NCI-H748 (cell line): ENCODE results near the gene PRDX5.

Experiments
- DNase-seq: peaks from one replicate; lab custom pipeline; 2025; ENCODE audit not compliant: unreplicated experiment; lab: John Stamatoyannopoulos, UW

PRDX5 gene

DNA sequence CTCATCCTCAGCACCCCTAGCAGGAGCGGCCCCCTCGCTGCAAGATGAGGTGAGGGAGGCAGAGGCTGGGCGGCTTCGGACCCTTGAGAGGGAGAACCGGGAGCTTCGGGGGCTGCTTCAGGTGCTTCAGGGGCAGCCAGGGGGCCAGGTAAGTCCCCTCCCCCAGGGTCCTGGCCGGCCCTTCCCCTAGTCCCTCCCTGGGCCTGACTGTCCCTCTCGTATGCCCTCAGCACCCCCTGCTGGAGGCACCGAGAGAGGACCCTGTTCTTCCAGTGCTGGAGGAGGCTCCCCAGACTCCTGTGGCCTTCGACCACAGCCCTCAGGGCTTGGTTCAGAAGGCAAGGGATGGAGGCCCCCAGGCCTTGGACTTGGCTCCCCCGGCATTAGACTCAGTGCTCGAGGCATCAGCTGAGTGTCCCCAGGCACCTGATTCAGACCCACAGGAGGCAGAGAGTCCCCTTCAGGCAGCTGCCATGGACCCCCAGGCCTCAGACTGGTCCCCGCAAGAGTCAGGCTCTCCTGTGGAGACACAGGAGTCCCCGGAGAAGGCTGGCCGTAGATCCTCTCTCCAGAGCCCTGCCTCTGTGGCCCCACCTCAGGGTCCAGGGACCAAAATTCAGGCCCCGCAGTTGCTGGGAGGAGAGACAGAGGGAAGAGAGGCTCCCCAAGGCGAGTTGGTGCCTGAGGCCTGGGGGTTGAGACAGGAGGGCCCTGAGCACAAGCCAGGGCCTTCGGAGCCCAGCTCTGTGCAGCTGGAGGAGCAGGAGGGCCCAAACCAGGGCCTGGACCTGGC is 26.0 kb downstream of the PRDX5 start:
- peak; percentile 25 for DNase-seq

DNA sequence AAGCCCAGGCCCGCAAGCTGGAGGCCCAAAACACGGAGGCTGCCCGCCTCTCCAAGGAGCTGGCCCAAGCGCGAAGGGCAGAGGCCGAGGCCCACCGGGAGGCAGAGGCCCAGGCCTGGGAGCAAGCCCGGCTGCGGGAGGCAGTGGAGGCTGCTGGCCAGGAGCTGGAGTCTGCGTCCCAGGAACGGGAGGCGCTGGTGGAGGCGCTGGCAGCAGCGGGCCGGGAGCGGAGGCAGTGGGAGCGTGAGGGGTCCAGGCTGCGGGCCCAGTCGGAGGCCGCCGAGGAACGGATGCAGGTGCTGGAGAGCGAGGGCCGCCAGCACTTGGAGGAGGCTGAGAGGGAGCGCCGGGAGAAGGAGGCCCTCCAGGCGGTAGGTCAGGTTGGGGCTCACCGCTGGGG is 26.9 kb downstream of the PRDX5 start:
- no peak for DNase-seq

DNA sequence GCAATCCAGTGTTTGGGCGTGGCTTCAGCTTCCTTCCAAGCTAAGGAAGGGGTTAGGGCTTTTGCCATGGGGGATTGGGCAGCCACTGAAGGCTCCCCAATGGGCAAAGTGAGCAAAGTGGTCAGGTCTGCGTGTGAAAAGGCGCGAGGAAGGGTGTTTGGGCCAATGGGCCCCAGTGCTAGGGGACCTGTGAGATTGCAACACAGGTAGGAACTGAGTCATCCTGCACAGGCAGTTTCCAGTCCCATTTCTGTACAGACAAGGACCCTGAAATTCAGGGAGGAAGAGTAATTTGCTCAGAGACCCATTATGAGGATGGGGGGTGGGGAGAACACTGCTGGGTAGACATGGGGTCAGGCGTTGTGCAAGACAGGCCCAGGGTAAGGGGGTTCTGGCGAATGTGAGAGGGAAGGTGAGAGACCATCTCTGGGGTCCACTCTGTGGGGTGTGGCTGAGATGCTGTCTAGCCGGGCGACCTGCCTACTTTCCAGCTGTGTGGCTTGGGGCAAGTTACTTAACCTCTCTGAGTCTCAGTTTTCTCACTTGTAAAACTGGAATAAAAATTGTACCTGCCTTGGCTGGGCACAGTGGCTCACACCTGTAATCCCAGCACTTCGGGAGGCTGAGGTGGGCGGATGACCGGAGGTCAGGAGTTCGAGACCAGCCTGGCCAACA is 29.4 kb downstream of the PRDX5 start:
- DNase-seq, result no peak

DNA sequence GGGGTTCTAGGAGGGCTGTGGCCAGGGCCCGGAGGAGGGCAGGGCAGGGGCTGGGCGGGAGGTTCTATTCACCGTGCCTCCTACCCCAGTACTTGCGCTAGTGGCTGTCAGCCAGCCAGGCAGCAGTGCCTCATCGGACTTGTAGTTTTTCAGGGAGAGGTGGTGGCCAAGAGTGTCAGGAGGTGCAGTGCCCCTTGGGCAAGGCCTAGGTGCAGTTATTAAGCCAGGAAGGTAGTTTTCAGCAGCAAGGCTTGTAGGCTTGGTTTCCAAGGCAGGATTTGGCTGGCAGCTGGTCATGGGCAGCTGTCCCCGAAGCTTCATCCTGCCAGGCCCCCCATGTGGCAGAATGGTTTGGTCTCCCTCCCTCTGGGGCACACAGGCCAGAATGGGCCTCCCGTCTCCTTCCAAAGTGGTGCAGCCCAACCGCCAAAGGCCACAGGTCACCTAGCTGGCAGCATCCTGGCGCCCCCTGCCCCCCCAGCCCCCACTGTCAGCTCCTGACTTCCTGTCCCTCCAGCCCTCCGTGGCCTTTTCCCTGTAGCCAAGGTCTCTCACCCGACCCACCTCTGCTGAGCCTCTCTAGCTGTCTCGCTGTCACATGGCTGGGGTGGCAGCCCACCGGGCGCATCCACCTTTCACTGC is 30.6 kb downstream of the PRDX5 start:
- no peak for DNase-seq

DNA sequence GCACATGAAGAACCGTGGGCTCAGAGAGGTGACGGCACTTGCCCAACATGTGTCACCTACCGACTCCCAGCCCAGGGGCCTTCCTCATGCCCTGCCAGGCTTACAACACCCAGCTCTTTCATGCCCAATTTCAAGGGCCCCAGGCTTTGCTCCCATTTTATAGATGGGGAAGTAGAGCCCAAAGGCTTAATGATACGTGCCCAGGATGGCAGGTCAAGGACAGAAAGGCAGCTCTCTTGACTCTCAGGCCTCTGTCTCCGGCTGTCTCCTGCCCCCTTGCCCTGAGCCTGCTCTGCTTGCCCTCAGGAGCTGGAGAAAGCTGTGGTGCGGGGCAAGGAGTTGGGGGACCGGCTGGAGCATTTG is 31.1 kb downstream of the PRDX5 start:
- DNase-seq, result no peak

DNA sequence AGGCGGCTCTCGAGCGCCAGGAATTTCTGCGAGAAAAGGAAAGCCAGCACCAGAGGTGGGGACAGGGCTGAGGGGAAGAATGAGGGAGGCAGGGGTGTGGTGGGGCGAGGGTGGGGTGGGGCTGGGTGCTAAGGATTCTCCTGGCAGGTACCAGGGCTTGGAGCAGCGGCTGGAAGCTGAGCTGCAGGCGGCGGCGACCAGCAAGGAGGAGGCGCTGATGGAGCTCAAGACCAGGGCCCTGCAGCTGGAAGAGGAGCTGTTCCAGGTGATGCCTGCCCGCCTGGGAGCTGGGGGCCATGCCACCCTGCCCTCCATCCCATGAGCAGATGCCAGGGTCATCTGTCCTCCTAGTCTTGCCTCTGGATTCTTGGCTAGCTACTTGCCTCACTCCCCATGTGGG is 31.5 kb downstream of the PRDX5 start:
- DNase-seq, result no peak

DNA sequence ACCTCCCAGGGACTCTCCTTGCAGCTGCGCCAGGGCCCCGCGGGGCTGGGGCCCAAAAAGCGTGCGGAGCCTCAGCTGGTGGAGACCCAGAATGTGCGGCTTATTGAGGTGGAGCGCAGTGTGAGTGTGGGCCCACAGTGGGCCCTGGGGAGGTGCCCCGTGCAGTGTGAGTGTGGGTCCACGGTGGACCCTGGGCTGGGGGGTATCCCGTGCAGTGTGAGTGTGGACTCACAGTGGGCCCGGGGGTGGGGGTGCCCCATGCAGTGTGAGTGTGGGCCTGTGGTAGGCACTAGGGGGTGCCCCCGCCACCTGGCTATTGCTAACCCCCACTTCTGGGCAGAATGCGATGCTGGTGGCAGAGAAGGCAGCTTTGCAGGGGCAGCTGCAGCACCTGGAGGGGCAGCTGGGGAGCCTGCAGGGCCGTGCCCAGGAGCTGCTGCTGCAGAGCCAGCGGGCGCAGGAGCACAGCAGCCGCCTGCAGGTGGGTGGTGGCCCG is 33.3 kb downstream of the PRDX5 start:
- no peak for DNase-seq

DNA sequence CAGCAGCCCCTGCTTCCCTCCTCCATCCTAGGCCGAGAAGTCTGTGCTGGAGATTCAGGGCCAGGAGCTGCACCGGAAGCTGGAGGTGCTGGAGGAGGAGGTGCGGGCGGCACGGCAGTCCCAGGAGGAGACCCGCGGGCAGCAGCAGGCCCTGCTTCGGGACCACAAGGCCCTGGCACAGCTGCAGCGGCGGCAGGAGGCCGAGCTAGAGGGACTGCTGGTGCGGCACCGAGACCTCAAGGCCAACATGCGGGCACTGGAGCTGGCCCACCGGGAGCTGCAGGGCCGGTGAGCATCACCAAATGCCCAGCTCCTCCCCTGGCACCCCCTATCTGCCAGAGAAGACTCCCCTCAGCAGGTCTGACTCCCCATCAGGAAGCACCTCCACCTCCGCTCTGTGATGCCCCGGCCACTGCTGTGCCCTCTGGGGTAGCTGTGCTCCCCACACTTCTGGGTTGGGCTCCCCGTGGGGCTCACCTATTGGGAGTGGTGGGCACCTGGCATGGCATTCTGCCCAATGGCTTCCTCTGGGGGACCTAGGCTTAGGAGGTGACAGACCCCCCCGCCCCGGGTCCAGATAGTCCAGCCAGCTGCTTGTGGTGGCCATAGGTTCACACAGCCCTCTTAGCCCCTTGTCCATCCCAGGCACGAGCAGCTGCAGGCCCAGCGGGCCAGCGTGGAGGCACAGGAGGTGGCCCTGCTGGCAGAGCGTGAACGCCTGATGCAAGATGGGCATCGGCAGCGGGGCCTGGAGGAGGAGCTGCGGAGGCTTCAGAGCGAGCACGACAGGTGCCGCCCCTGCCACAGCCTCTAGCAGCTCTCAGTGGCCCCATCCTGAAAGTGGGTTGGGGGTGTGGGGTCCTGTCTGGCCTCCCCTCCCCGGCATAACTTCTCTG is 34.4 kb downstream of the PRDX5 start:
- peak; percentile 34 for DNase-seq

DNA sequence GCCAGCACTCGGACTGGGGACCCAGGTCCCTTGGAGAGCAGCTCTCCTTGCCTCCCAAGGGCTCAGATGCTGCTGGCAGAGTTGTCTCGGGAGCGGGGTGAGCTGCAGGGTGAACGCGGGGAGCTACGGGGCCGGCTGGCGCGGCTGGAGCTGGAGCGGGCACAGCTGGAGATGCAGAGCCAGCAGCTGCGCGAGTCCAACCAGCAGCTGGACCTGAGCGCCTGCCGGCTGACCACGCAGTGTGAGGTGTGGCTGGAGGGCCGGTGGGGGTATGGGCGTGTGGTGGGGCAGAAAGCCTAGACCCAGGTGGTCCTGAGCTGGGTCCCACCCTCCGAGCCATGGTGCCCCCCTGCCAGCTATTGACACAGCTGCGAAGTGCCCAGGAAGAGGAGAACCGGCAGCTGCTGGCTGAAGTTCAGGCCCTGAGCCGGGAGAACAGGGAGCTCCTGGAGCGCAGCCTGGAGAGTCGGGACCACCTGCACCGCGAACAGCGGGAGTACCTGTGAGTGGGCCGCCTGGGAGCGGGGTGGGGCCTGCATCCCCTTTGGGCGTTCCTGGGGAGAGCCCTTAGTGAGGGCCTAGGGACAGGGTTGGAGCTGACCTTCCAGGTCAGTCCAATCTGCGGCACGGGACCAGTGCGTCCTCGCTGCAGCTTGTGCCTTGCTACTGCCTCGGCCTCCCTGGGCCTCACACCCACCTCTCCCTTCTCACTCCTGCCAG is 35.2 kb downstream of the PRDX5 start:
- DNase-seq, result peak; percentile 34

DNA sequence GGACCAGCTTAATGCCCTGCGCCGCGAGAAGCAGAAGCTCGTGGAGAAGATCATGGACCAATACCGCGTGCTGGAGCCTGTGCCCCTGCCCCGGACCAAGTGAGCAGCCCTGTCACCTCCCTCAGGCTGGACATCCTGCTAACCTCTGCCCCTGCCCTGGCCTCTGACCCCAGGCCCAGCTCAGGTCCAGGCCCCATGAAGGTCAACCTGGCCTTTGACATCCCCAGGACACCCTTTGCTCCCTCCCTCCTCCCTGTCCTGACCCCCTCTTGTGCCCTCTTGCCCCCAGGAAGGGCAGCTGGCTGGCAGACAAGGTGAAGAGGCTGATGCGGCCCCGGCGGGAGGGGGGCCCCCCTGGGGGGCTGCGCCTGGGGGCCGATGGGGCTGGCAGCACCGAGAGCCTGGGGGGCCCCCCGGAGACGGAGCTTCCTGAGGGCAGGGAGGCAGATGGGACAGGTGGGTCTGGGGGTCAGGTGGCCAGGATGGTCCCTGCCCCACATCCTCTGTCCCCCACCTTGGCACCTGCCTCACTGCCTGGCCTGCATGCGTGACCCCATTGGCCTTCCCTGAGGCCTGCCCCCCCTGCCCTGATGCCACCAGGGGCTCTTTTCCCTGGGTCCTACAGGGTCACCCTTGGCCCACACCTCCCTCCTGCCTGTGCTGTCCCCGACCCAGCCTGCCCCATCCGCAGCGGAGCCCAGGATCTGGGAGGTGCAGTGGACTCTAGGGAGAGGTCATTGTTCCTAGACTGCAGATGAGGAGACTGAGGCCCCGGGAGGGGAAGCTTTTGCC is 36.0 kb downstream of the PRDX5 start:
- DNase-seq, result no peak

DNA sequence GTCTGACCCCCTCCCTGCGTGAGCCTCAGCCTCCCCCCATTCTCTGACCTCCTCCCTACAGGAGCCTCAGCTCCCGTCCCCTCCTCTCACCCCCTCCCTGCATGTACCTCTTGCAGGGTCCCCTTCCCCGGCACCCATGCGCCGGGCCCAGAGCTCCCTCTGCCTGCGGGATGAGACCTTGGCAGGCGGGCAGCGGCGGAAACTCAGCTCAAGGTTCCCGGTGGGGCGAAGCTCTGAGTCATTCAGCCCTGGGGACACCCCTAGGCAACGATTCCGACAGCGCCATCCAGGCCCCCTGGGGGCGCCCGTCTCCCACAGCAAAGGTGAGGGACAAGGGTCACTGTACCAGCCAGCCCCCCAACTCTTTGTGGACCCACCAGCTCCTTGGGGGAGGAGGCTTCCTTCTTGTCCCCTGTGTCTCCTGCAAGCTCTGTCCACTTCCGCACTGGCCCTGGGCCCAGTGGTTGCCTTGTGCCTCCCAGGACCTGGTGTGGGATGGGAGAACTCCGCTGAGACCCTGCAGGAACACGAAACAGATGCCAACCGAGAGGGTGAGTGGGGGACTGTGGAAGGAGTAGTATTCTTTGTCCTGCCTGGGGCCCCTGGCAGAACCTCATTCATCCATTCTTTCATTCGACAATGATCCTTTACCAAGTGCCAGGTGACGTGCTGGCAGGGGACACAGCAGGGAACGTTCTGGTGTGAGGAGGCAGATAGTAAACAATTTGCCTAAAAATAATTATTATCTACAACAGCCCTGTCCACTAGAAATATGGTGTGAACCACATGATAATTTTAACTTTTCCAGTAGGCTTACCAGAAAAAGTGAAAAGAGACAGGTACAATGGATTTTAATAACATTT is 37.4 kb downstream of the PRDX5 start:
- peak; percentile 65 for DNase-seq

DNA sequence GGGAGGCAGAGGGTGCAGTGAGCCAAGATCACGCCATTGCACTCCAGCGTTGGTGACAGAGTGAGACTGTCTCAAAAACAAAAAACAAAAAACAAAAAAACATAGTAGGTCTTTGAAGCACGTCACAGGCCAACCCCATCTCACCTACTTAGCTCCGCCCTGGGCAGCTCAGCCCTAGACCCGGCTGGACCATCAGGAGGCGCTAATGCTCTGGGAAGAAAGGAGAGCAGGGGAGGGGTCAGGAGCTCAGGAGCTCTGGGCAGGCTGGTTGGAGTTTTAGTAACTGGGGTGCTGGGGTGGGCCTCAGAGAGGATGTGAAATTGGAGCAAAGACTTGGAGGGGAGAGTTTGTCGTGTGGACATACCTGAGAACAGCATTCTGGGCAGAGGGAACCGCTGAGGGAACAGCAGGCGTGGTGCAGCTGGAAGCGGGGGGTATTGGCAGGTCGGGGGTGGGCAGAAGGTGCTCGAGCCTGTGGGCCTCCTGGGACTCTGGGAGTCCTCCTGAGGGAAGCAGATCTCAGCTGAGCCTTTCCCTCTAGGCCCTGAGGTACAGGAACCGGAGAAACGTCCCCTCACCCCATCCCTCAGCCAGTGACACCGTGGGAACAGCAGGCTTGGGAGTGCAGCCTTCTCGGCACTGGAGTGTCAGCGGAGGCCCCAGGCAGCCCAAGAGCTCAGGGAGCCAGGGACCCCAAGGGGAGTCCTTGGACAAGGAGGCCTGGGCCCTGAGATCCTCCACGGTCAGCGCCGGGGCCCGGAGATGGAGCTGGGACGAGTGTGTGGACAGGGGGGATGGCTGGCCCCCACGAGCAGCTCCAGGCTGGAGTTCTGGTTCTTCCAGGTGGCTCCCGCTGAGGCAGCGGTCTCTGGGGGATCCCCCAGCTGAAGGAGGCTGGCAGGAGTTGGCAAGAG is 38.8 kb downstream of the PRDX5 start:
- peak; percentile 57 for DNase-seq

DNA sequence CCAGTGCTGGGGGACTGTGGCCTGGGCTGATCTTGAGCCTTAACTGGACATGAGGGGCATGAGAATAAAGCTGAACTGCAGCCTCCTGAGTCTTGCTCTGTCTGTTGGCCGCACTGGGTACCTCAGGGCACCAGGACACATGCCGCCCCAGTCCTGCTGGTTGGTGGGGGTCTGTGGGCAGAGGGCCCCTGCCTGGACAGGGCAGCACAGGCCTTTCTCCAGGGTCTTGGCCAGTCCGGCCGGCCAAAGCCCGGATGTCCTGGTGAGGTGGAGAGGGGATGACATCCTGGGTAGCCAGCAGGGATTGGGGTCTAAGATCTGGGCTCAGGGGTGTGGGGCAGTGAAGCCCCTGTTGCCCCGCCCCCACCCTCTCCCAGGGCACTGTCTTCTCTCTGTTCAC is 39.5 kb downstream of the PRDX5 start:
- DNase-seq, result no peak

DNA sequence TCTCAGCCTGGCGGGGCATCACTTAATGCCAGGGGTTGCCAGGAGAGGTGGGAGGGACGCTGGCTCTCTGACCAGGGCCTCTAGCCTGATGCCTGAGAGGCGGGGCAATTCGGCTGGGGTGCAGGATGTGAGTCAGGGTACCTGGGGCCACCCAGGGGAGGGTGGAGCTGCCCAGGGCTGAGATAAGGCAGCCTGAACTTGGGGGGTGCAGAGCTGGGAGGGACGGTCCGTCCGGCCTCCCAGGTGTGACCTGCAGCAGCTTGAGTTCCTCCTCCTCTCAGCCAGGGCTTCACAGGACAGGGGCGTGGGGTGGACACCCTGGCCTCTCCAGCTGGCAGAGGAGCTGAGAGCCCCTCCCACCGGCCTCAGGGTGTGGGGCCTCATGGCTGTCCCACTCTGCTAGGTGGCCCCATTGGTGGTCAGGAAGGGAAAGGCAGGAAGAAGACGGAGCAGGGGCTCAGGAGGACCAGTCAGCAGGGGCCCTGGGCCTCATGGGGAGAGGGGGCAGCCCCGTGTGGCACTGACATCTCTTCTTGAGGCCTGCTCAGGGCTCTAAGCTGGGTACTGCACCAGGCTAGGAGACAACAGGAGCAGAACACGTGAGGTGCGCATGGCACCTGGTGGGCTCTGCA is 40.1 kb downstream of the PRDX5 start:
- DNase-seq, result no peak

DNA sequence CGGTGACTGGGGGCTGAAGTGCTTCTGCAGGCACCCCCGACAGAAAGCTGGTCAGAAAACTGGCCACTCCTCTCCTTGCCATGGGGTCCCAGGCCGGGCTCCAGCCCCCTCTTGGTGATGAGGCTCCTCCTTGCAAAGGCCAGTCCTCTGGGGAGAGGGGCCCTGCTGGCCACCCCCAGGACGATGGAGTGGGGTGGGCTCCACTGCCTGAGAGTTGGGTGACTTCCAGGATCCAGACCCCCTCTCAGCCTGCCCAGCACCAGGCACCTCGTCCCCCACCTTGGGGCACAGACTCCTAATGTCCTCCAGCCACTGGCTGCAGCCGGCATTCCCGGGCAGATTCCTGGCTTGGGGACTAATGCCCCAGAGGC is 40.6 kb downstream of the PRDX5 start:
- no peak for DNase-seq

DNA sequence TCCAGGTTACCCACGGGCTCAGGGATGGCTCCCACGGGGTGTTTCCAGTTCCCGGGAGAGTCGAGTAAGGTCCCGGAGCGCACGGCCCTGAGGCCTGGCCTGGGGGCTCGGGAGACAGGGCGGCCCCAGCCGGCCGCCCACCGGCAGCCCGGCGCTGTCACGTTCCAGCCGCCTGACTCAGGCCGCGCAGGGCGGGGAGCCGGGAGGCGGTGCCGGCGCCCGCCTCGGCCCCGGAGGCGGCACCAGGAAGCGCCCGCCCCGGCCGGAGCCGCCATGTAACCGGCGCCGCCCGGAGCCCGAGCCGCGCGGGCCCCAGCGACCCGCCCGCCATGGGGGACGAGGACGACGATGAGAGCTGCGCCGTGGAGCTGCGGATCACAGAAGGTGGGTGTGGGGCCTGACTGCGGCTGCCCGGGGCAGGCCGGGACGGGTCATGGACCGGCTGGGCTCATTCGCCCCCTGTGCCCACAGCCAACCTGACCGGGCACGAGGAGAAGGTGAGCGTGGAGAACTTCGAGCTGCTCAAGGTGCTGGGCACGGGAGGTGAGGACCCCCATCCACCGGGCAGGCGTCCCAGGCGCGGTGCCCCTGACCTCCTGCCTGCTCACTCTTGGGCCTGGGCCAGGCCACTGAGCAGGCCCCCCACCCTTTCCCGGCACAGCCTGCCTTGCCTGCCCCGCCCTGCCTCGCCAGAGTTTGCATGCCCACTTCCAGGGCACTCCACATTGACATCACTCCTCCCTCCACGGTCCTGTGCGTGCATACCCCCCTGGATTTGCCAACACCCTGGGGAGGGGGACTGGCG is 41.2 kb downstream of the PRDX5 start, which contains the start of gene RPS6KA4:
TSS of gene RPS6KA4 (plus strand) at position 256 of the 805 bp plus-strand sequence. CDS start at position 330, 74 bp downstream.
- peak; percentile 73 for DNase-seq
